ENCODE measurements around the gene FCHSD2.

The FCHSD2 gene

GRCh38 chr11:72896431-72896830, 245.7 kb downstream of the FCHSD2 start:
- no peaks in the 10 kb centered on the region for H3K79me2 ChIP-seq (ENCODE audit: control insufficient read depth, insufficient read depth, low read length)
- no peak overlapping the region for H3K4me3 ChIP-seq (ENCODE audit: low read length)
- H3K23ac ChIP-seq (ENCODE audit: low read length) = no peak overlapping the region
- no peak overlapping the region for H2BK5ac ChIP-seq (ENCODE audit: low read length)
- no peaks in the 10 kb centered on the region for H3K36me3 ChIP-seq (ENCODE audit: control insufficient read depth, insufficient read depth, low read length)
- no peak overlapping the region for H3K27ac ChIP-seq (ENCODE audit: low read depth, low read length)
- no peak overlapping the region for H4K5ac ChIP-seq (ENCODE audit: low read length)
- H3K4ac ChIP-seq (ENCODE audit: low read depth, low read length) = no peak overlapping the region
- H3K9ac ChIP-seq (ENCODE audit: low read length) = no peak overlapping the region
- no peak overlapping the region for H4K8ac ChIP-seq (ENCODE audit: low read depth, low read length)
- H3K27me3 ChIP-seq (ENCODE audit: insufficient read depth, low read length, poor library complexity) = no peaks in the 10 kb centered on the region
- no CpG with 5 or more reads among the region's 1 CpG for WGBS (ENCODE audit: extremely low coverage, insufficient coverage, low lambda C conversion rate)
- DNase-seq = no peak
- no peak overlapping the region for H2AK5ac ChIP-seq (ENCODE audit: low read length)
- no peak overlapping the region for H2BK15ac ChIP-seq (replicated peaks; ENCODE audit: low read depth)
- H3K79me1 ChIP-seq (ENCODE audit: low read length) = no peaks in the 10 kb centered on the region
- H3K4me1 ChIP-seq (ENCODE audit: control insufficient read depth, low read depth, low read length) = no peaks in the 10 kb centered on the region
- no peak overlapping the region for H2BK120ac ChIP-seq (ENCODE audit: low read depth, low read length)
- H3K56ac ChIP-seq (ENCODE audit: low read length) = no peak overlapping the region
- H3K18ac ChIP-seq (ENCODE audit: low read length) = no peak overlapping the region
- no peak overlapping the region for H3K4me2 ChIP-seq (ENCODE audit: low read length)

- Histone ChIP-seq H3K4me1 (ENCODE audit: control insufficient read depth, low read depth, low read length) (no peaks in the 10 kb centered on the region), H2BK5ac (ENCODE audit: low read length) (no peak overlapping the region), H3K18ac (ENCODE audit: low read length) (no peak overlapping the region), H2AK5ac (ENCODE audit: low read length) (no peak overlapping the region), H3K4me2 (ENCODE audit: low read length) (no peak overlapping the region), H3K56ac (ENCODE audit: low read length) (no peak overlapping the region), H3K4ac (ENCODE audit: low read depth, low read length) (no peak overlapping the region), H3K79me2 (ENCODE audit: control insufficient read depth, insufficient read depth, low read length) (no peaks in the 10 kb centered on the region), H3K27me3 (ENCODE audit: insufficient read depth, low read length, poor library complexity) (no peaks in the 10 kb centered on the region), H2BK120ac (ENCODE audit: low read depth, low read length) (no peak overlapping the region), H3K4me3 (ENCODE audit: low read length) (no peak overlapping the region), H3K36me3 (ENCODE audit: control insufficient read depth, insufficient read depth, low read length) (no peaks in the 10 kb centered on the region), H4K8ac (ENCODE audit: low read depth, low read length) (no peak overlapping the region), H3K9ac (ENCODE audit: low read length) (no peak overlapping the region), H3K23ac (ENCODE audit: low read length) (no peak overlapping the region), H2BK15ac (replicated peaks; ENCODE audit: low read depth) (no peak overlapping the region), H3K27ac (ENCODE audit: low read depth, low read length) (no peak overlapping the region), H4K5ac (ENCODE audit: low read length) (no peak overlapping the region), H3K79me1 (ENCODE audit: low read length) (no peaks in the 10 kb centered on the region)
- no peak for DNase-seq
- no CpG with 5 or more reads among the region's 2 CpGs for WGBS (ENCODE audit: extremely low coverage, insufficient coverage, low lambda C conversion rate)
Observed at GRCh38 chr11:72890881-72891280, 251.2 kb downstream of the FCHSD2 start.

GRCh38 chr11:72886619-72887018, 255.5 kb downstream of the FCHSD2 start:
- H3K4me3 ChIP-seq (ENCODE audit: low read length) = no peak overlapping the region
- H3K4me1 ChIP-seq (ENCODE audit: control insufficient read depth, low read depth, low read length) = no peaks in the 10 kb centered on the region
- no peak overlapping the region for H3K56ac ChIP-seq (ENCODE audit: low read length)
- H3K27me3 ChIP-seq (ENCODE audit: insufficient read depth, low read length, poor library complexity) = no peaks in the 10 kb centered on the region
- H3K4ac ChIP-seq (ENCODE audit: low read depth, low read length) = no peak overlapping the region
- H4K5ac ChIP-seq (ENCODE audit: low read length) = no peak overlapping the region
- DNase-seq = no peak
- H3K4me2 ChIP-seq (ENCODE audit: low read length) = no peak overlapping the region
- H2BK15ac ChIP-seq (replicated peaks; ENCODE audit: low read depth) = no peak overlapping the region
- H2AK5ac ChIP-seq (ENCODE audit: low read length) = no peak overlapping the region
- no peak overlapping the region for H2BK120ac ChIP-seq (ENCODE audit: low read depth, low read length)
- no peak overlapping the region for H2BK5ac ChIP-seq (ENCODE audit: low read length)
- no peak overlapping the region for H4K8ac ChIP-seq (ENCODE audit: low read depth, low read length)
- H3K18ac ChIP-seq (ENCODE audit: low read length) = no peak overlapping the region
- H3K27ac ChIP-seq (ENCODE audit: low read depth, low read length) = no peak overlapping the region
- H3K23ac ChIP-seq (ENCODE audit: low read length) = no peak overlapping the region
- H3K79me2 ChIP-seq (ENCODE audit: control insufficient read depth, insufficient read depth, low read length) = no peaks in the 10 kb centered on the region
- no peaks in the 10 kb centered on the region for H3K36me3 ChIP-seq (ENCODE audit: control insufficient read depth, insufficient read depth, low read length)
- no peak overlapping the region for H3K9ac ChIP-seq (ENCODE audit: low read length)
- H3K79me1 ChIP-seq (ENCODE audit: low read length) = no peaks in the 10 kb centered on the region

GRCh38 chr11:72885749-72886609, 256.1 kb downstream of the FCHSD2 start:
- Histone ChIP-seq H3K36me3 (ENCODE audit: control insufficient read depth, insufficient read depth, low read length) (no peaks in the 10 kb centered on the region), H3K4ac (ENCODE audit: low read depth, low read length) (no peak overlapping the region), H3K56ac (ENCODE audit: low read length) (no peak overlapping the region), H4K8ac (ENCODE audit: low read depth, low read length) (no peak overlapping the region), H3K79me2 (ENCODE audit: control insufficient read depth, insufficient read depth, low read length) (no peaks in the 10 kb centered on the region), H3K4me3 (ENCODE audit: low read length) (no peak overlapping the region), H3K79me1 (ENCODE audit: low read length) (no peaks in the 10 kb centered on the region), H3K4me2 (ENCODE audit: low read length) (no peak overlapping the region), H3K18ac (ENCODE audit: low read length) (no peak overlapping the region), H2BK15ac (replicated peaks; ENCODE audit: low read depth) (no peak overlapping the region), H3K27me3 (ENCODE audit: insufficient read depth, low read length, poor library complexity) (no peaks in the 10 kb centered on the region), H4K5ac (ENCODE audit: low read length) (no peak overlapping the region), H3K4me1 (ENCODE audit: control insufficient read depth, low read depth, low read length) (no peaks in the 10 kb centered on the region), H2BK5ac (ENCODE audit: low read length) (no peak overlapping the region), H3K23ac (ENCODE audit: low read length) (no peak overlapping the region), H3K9ac (ENCODE audit: low read length) (no peak overlapping the region), H3K27ac (ENCODE audit: low read depth, low read length) (no peak overlapping the region), H2AK5ac (ENCODE audit: low read length) (no peak overlapping the region), H2BK120ac (ENCODE audit: low read depth, low read length) (no peak overlapping the region)
- no CpG with 5 or more reads among the region's 3 CpGs for WGBS (ENCODE audit: extremely low coverage, insufficient coverage, low lambda C conversion rate)
- no peak for DNase-seq

DNA sequence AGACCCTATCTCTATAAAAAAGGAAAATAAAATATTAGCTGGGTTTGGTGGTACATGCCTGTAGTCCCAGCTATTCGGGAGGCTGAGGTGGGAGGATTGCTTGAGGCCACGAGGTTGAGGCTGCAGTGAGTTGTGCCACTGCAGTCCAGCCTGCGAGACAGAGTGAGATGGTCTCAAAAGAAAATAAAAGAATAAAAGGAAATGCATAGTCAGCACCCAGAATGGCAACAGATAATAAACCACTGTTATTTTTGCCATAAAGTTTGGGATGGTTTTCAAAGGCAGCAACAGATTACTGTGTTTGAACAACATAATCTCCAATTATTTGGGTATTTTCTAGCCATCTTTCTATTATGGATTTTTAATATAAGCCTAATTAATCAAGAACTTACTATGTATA, 266.0 kb downstream of the FCHSD2 start:
- no peak overlapping the region for H3K4ac ChIP-seq (ENCODE audit: low read depth, low read length)
- H3K4me3 ChIP-seq (ENCODE audit: low read length) = no peak overlapping the region
- no peaks in the 10 kb centered on the region for H3K79me1 ChIP-seq (ENCODE audit: low read length)
- H3K79me2 ChIP-seq (ENCODE audit: control insufficient read depth, insufficient read depth, low read length) = no peaks in the 10 kb centered on the region
- H3K36me3 ChIP-seq (ENCODE audit: control insufficient read depth, insufficient read depth, low read length) = no peaks in the 10 kb centered on the region
- no peak overlapping the region for H3K27ac ChIP-seq (ENCODE audit: low read depth, low read length)
- H2BK120ac ChIP-seq (ENCODE audit: low read depth, low read length) = no peak overlapping the region
- no peak overlapping the region for H4K8ac ChIP-seq (ENCODE audit: low read depth, low read length)
- H3K18ac ChIP-seq (ENCODE audit: low read length) = no peak overlapping the region
- no peak overlapping the region for H3K23ac ChIP-seq (ENCODE audit: low read length)
- H3K56ac ChIP-seq (ENCODE audit: low read length) = no peak overlapping the region
- no peak overlapping the region for H2BK15ac ChIP-seq (replicated peaks; ENCODE audit: low read depth)
- no peaks in the 10 kb centered on the region for H3K27me3 ChIP-seq (ENCODE audit: insufficient read depth, low read length, poor library complexity)
- no peaks in the 10 kb centered on the region for H3K4me1 ChIP-seq (ENCODE audit: control insufficient read depth, low read depth, low read length)
- H3K4me2 ChIP-seq (ENCODE audit: low read length) = no peak overlapping the region
- H4K5ac ChIP-seq (ENCODE audit: low read length) = no peak overlapping the region
- H3K9ac ChIP-seq (ENCODE audit: low read length) = no peak overlapping the region
- no peak overlapping the region for H2AK5ac ChIP-seq (ENCODE audit: low read length)
- DNase-seq = no peak
- no peak overlapping the region for H2BK5ac ChIP-seq (ENCODE audit: low read length)
- no CpG with 5 or more reads among the region's 3 CpGs for WGBS (ENCODE audit: extremely low coverage, insufficient coverage, low lambda C conversion rate)

GRCh38 chr11:72875736-72876135, 266.4 kb downstream of the FCHSD2 start:
- no peak overlapping the region for H2AK5ac ChIP-seq (ENCODE audit: low read length)
- no peak overlapping the region for H3K27ac ChIP-seq (ENCODE audit: low read depth, low read length)
- no peak overlapping the region for H3K4ac ChIP-seq (ENCODE audit: low read depth, low read length)
- DNase-seq = no peak
- no peak overlapping the region for H3K4me3 ChIP-seq (ENCODE audit: low read length)
- H2BK15ac ChIP-seq (replicated peaks; ENCODE audit: low read depth) = no peak overlapping the region
- no peaks in the 10 kb centered on the region for H3K4me1 ChIP-seq (ENCODE audit: control insufficient read depth, low read depth, low read length)
- H2BK120ac ChIP-seq (ENCODE audit: low read depth, low read length) = no peak overlapping the region
- no peak overlapping the region for H4K5ac ChIP-seq (ENCODE audit: low read length)
- no peak overlapping the region for H3K4me2 ChIP-seq (ENCODE audit: low read length)
- H3K36me3 ChIP-seq (ENCODE audit: control insufficient read depth, insufficient read depth, low read length) = no peaks in the 10 kb centered on the region
- H3K18ac ChIP-seq (ENCODE audit: low read length) = no peak overlapping the region
- no peak overlapping the region for H4K8ac ChIP-seq (ENCODE audit: low read depth, low read length)
- H3K79me2 ChIP-seq (ENCODE audit: control insufficient read depth, insufficient read depth, low read length) = no peaks in the 10 kb centered on the region
- H3K56ac ChIP-seq (ENCODE audit: low read length) = no peak overlapping the region
- no peaks in the 10 kb centered on the region for H3K27me3 ChIP-seq (ENCODE audit: insufficient read depth, low read length, poor library complexity)
- no CpG with 5 or more reads among the region's 1 CpG for WGBS (ENCODE audit: extremely low coverage, insufficient coverage, low lambda C conversion rate)
- no peak overlapping the region for H3K9ac ChIP-seq (ENCODE audit: low read length)
- H2BK5ac ChIP-seq (ENCODE audit: low read length) = no peak overlapping the region
- H3K79me1 ChIP-seq (ENCODE audit: low read length) = no peaks in the 10 kb centered on the region
- H3K23ac ChIP-seq (ENCODE audit: low read length) = no peak overlapping the region

Measured in mesendoderm (in vitro differentiated cells).